H1 (cell line): ENCODE measurements around the gene CALML4. TPM values are rescaled to one million over a fixed set of nuclear protein-coding genes. Genes with fewer than 3 reads are reported as not detected.

Experiments used
- CTCF ChIA-PET: fragments of 300-600 bp; sonication (Branson Sonifier 250); formaldehyde crosslinking; loops from one replicate; lab custom pipeline; 2021; ENCODE audit not compliant: partially characterized antibody; lab: Charles Lee
- POLR2A ChIA-PET: fragments of 300-600 bp; sonication (Branson Sonifier 250); formaldehyde crosslinking; loops from one replicate; lab custom pipeline; 2021; ENCODE audit warnings: inconsistent platforms; ENCODE audit not compliant: partially characterized antibody; lab: Charles Lee
- DNase-seq, 2 experiments: peaks; one replicate each; pipeline versions ENCODE4 v3.0.0 to v3.0.0-alpha.2; 2010 to 2022; ENCODE audit warnings: low spot score in 2 of 2, low read depth in 1 of 2, mixed read lengths in 1 of 2
- FAIRE-seq: peaks from 2 replicates; lab custom pipeline; 2011; peaks lifted over from hg19 to GRCh38; lab: Jason Lieb, UNC
- H2AFZ ChIP-seq: 2 replicates; pipeline ENCODE4 v1.8.1; 2012; ENCODE audit warnings: low read length, inconsistent platforms
- H2AK5ac ChIP-seq: 2 replicates; pipeline ENCODE4 v1.6.1; 2013; ENCODE audit warnings: low read depth, low read length
- H2BK120ac ChIP-seq: replicated peaks from 2 replicates; pipeline ENCODE3; 2013; ENCODE audit warnings: low read depth, low read length, inconsistent platforms
- H2BK12ac ChIP-seq: 2 replicates; pipeline ENCODE4 v1.6.1; 2013; ENCODE audit warnings: low read depth, low read length
- H2BK15ac ChIP-seq: 2 replicates; pipeline ENCODE4 v1.6.1; 2013; ENCODE audit warnings: low read length
- H2BK20ac ChIP-seq: 2 replicates; pipeline ENCODE4 v1.6.1; 2013; ENCODE audit warnings: low read length
- H2BK5ac ChIP-seq: 2 replicates; pipeline ENCODE4 v1.6.1; 2013; ENCODE audit warnings: low read depth, low read length
- H3K14ac ChIP-seq: 2 replicates; pipeline ENCODE4 v1.6.1; 2013; ENCODE audit warnings: inconsistent platforms; ENCODE audit not compliant: insufficient read length
- H3K18ac ChIP-seq: 2 replicates; pipeline ENCODE4 v1.6.1; 2013; ENCODE audit warnings: low read length; ENCODE audit errors: extremely low read depth
- H3K23ac ChIP-seq: 2 replicates; pipeline ENCODE4 v1.6.1; 2013; ENCODE audit warnings: inconsistent platforms; ENCODE audit not compliant: insufficient read length
- H3K23me2 ChIP-seq: 2 replicates; pipeline ENCODE4 v1.6.1; 2013; ENCODE audit warnings: low read depth, low read length
- H3K27ac ChIP-seq: 2 replicates; pipeline ENCODE4 v1.6.1; 2011; ENCODE audit warnings: low read depth, low read length, inconsistent platforms
- H3K27me3 ChIP-seq, 4 experiments: replicated peaks in 1 of 4; 1 replicate in 1 of 4; 2 replicates in 3 of 4; pipeline versions ENCODE4 v1.6.1 to v1.8.1; 2011 to 2013; ENCODE audit warnings: low read length in 3 of 4, mild to moderate bottlenecking in 3 of 4, inconsistent platforms in 2 of 4, mixed read lengths in 2 of 4, moderate library complexity in 1 of 4; ENCODE audit not compliant: control insufficient read depth in 3 of 4, insufficient read depth in 3 of 4; ENCODE audit errors: extremely low read depth in 1 of 4
- H3K36me3 ChIP-seq, 4 experiments: 2 replicates each; pipeline versions ENCODE4 v1.6.1 to v1.8.1; 2011 to 2013; ENCODE audit warnings: mild to moderate bottlenecking in 4 of 4, low read length in 3 of 4, moderate library complexity in 2 of 4, control low read depth in 1 of 4, inconsistent platforms in 1 of 4; ENCODE audit not compliant: insufficient read depth in 4 of 4, control insufficient read depth in 2 of 4
- H3K4ac ChIP-seq: replicated peaks from 2 replicates; pipeline ENCODE3; 2013; ENCODE audit warnings: low read length, low read depth, mixed read lengths, inconsistent platforms; ENCODE audit not compliant: insufficient read length
- H3K4me1 ChIP-seq, 4 experiments: replicated peaks in 1 of 4; 1 replicate in 1 of 4; 2 replicates in 3 of 4; pipeline versions ENCODE4 v1.6.1 to v1.8.1; 2011 to 2013; ENCODE audit warnings: low read length in 3 of 4, inconsistent platforms in 2 of 4, mixed read lengths in 1 of 4; ENCODE audit not compliant: insufficient read depth in 4 of 4, control insufficient read depth in 3 of 4
- H3K4me2 ChIP-seq, 2 experiments: 2 replicates each; pipeline versions ENCODE4 v1.6.1 to v1.8.1; 2011 to 2013; ENCODE audit warnings: low read depth in 2 of 2, low read length in 2 of 2, control low read depth in 1 of 2, inconsistent platforms in 1 of 2, mild to moderate bottlenecking in 1 of 2; ENCODE audit not compliant: insufficient read depth in 1 of 2
- H3K4me3 ChIP-seq, 4 experiments: fragments of 200-600, 300-600 bp in 1 of 4; sonication (generic), shearing (Covaris generic), sonication (Bioruptor Twin) in 1 of 4; 2 replicates each; pipeline versions ENCODE4 v1.5.1 to v1.8.1; 2011 to 2016; ENCODE audit warnings: low read length in 4 of 4, low read depth in 3 of 4, control low read depth in 2 of 4, inconsistent platforms in 2 of 4, mild to moderate bottlenecking in 2 of 4, mixed read lengths in 1 of 4, moderate library complexity in 1 of 4; ENCODE audit not compliant: insufficient read depth in 2 of 4; ENCODE audit errors: extremely low read depth in 1 of 4
- H3K56ac ChIP-seq: replicated peaks from 2 replicates; pipeline ENCODE3; 2013; ENCODE audit warnings: low read depth, mild to moderate bottlenecking, mixed read lengths, low read length, inconsistent platforms; ENCODE audit not compliant: insufficient read length
- H3K79me1 ChIP-seq: 2 replicates; pipeline ENCODE4 v1.6.1; 2013; ENCODE audit warnings: low read depth, low read length, control low read depth
- H3K79me2 ChIP-seq, 2 experiments: 2 replicates each; pipeline versions ENCODE4 v1.6.1 to v1.8.1; 2012 to 2013; ENCODE audit warnings: low read length in 2 of 2, mild to moderate bottlenecking in 2 of 2, inconsistent platforms in 1 of 2; ENCODE audit not compliant: insufficient read depth in 2 of 2, control insufficient read depth in 1 of 2
- H3K9ac ChIP-seq, 4 experiments: replicated peaks in 1 of 4; 1 replicate in 1 of 4; 2 replicates in 3 of 4; pipeline versions ENCODE4 v1.6.1 to v1.8.1; 2011 to 2013; ENCODE audit warnings: low read depth in 3 of 4, low read length in 3 of 4, control low read depth in 2 of 4, mild to moderate bottlenecking in 2 of 4, moderate library complexity in 2 of 4, inconsistent platforms in 1 of 4; ENCODE audit errors: extremely low read depth in 1 of 4
- H3K9me3 ChIP-seq, 2 experiments: 2 replicates each; pipeline versions ENCODE4 v1.6.1 to v1.8.1; 2012 to 2013; ENCODE audit warnings: mild to moderate bottlenecking in 2 of 2, moderate library complexity in 2 of 2, control low read depth in 1 of 2, inconsistent platforms in 1 of 2, low read depth in 1 of 2, low read length in 1 of 2, mixed read lengths in 1 of 2; ENCODE audit not compliant: insufficient read depth in 2 of 2
- H4K20me1 ChIP-seq, 2 experiments: replicated peaks in 1 of 2; 2 replicates each; pipeline versions ENCODE3 to v1.8.1; 2011 to 2013; ENCODE audit warnings: inconsistent platforms in 2 of 2, low read length in 2 of 2, mild to moderate bottlenecking in 1 of 2; ENCODE audit not compliant: insufficient read depth in 2 of 2, control insufficient read depth in 1 of 2
- H4K5ac ChIP-seq: 2 replicates; pipeline ENCODE4 v1.6.1; 2013; ENCODE audit warnings: low read length, low read depth, mixed read lengths, inconsistent platforms; ENCODE audit not compliant: insufficient read length
- H4K8ac ChIP-seq: 2 replicates; pipeline ENCODE4 v1.8.0; 2013; ENCODE audit warnings: mild to moderate bottlenecking, moderate library complexity, low read length, inconsistent platforms; ENCODE audit not compliant: insufficient read depth; ENCODE audit errors: extremely low read depth
- H4K91ac ChIP-seq: replicated peaks from 2 replicates; pipeline ENCODE3; 2013; ENCODE audit warnings: low read length, mixed read lengths, inconsistent platforms; ENCODE audit not compliant: insufficient read length
- ASH2L ChIP-seq: fragments of 200-600, 300-600 bp; sonication (generic); IDR thresholded peaks from one replicate; pipeline ENCODE4 v1.7.1; 2017; ENCODE audit warnings: low read length
- BACH1 ChIP-seq: IDR thresholded peaks from 2 replicates; pipeline ENCODE4 v1.6.1; 2012; ENCODE audit warnings: low read length, improper control_type of control experiment
- BCL11A ChIP-seq, 2 experiments: IDR thresholded peaks; one replicate each; pipeline ENCODE4 v1.6.1; 2011; ENCODE audit warnings: low read depth in 2 of 2, low read length in 2 of 2, mild to moderate bottlenecking in 2 of 2
- CREB1 ChIP-seq: IDR thresholded peaks from 2 replicates; pipeline ENCODE4 v1.6.1; 2012; ENCODE audit warnings: inconsistent platforms
- HDAC2 ChIP-seq, 2 experiments: fragments of 300-600 bp in 1 of 2; sonication (generic) in 1 of 2; IDR thresholded peaks; 2 replicates each; pipeline ENCODE4 v1.6.1; 2011 to 2012; ENCODE audit warnings: low read depth in 2 of 2, low read length in 2 of 2, mild to moderate bottlenecking in 2 of 2, moderate library complexity in 2 of 2, borderline replicate concordance in 1 of 2, inconsistent platforms in 1 of 2
- HDAC6 ChIP-seq: IDR thresholded peaks from one replicate; pipeline ENCODE4 v1.7.1; 2012; ENCODE audit warnings: low read depth, mild to moderate bottlenecking, inconsistent platforms, low read length, moderate library complexity
- JUN ChIP-seq: IDR thresholded peaks from 2 replicates; pipeline ENCODE4 v1.6.1; 2011; ENCODE audit warnings: low read depth, mild to moderate bottlenecking, improper control_type of control experiment, low read length
- JUND ChIP-seq: IDR thresholded peaks from 2 replicates; pipeline ENCODE4 v1.6.1; 2011; ENCODE audit warnings: mild to moderate bottlenecking, improper control_type of control experiment, low read length
- MAFK ChIP-seq: IDR thresholded peaks from 2 replicates; pipeline ENCODE4 v1.6.1; 2012; ENCODE audit warnings: low read depth, mild to moderate bottlenecking, improper control_type of control experiment, low read length
- NANOG ChIP-seq: IDR thresholded peaks from 2 replicates; pipeline ENCODE4 v1.6.1; 2011; ENCODE audit warnings: low read length, low read depth, mild to moderate bottlenecking, inconsistent platforms; ENCODE audit not compliant: insufficient read depth, poor library complexity, severe bottlenecking
- RNF2 ChIP-seq: fragments of 200-900, 300-1000 bp; sonication (generic); IDR thresholded peaks from 2 replicates; pipeline ENCODE4 v1.7.1; 2016; ENCODE audit warnings: borderline replicate concordance, low read depth, mild to moderate bottlenecking, antibody characterized with exemption, low read length; ENCODE audit not compliant: poor library complexity, severe bottlenecking; ENCODE audit errors: missing control alignments
- SIRT6 ChIP-seq: IDR thresholded peaks from one replicate; pipeline ENCODE4 v1.7.1; 2012; ENCODE audit warnings: low read length, inconsistent platforms
- SP1 ChIP-seq: IDR thresholded peaks from 2 replicates; pipeline ENCODE4 v1.6.1; 2011; ENCODE audit warnings: low read depth, low read length
- TAF1 ChIP-seq: IDR thresholded peaks from 2 replicates; pipeline ENCODE4 v1.6.1; 2011; ENCODE audit warnings: mild to moderate bottlenecking, low read depth, low read length
- WGBS, 2 experiments: shearing (Covaris generic) in 1 of 2; methylation state at CpG; one replicate each; pipeline versions ENCODE4 v1.1.6 to v1.1.7; 2013 to 2015; ENCODE audit warnings: low lambda C conversion rate in 2 of 2, mixed read lengths in 2 of 2, inconsistent platforms in 1 of 2, low coverage in 1 of 2, missing lambda C conversion rate in 1 of 2; ENCODE audit not compliant: insufficient replicate concordance in 2 of 2, insufficient coverage in 1 of 2, insufficient read length in 1 of 2; ENCODE audit errors: extremely low coverage in 1 of 2, missing lambda C conversion rate in 1 of 2; 5-methylcytosine and 5-hydroxymethylcytosine counted together
- polyA plus RNA-seq, 7 experiments: library from polyadenylated mRNA; depleted of rRNA in 3 of 7; stranded (reverse) in 5 of 7; unstranded in 2 of 7; fragments of >200 nt in 5 of 7; fragments of 200-250 nt in 2 of 7; gene quantifications; 1 replicate in 5 of 7; 2 replicates in 1 of 7; 4 replicates in 1 of 7; pipeline versions ENCODE4 v1.2.1 to v1.2.3, GENCODE V29; 2011 to 2013; ENCODE audit warnings: missing spikeins in 2 of 7, mixed read lengths in 2 of 7
- total RNA-seq: library from RNA; stranded (reverse); fragmentation: NEBNext Ultra II Directional; extraction: Animal tissue kit (Norgen Biotek cat#: 25700); gene quantifications from 2 replicates; pipeline ENCODE4 v1.2.1, GENCODE V29; 2021
- TF ChIP-seq, protein P1 (sequence below): IDR thresholded peaks from 2 replicates; pipeline ENCODE4 v1.6.1; 2011; ENCODE audit warnings: low read depth, mild to moderate bottlenecking, low read length; ENCODE audit not compliant: insufficient read depth

The CALML4 gene
- total and polyA plus RNA-seq, 2 of the 8 experiments (the other 6 are each of a cell fraction or from before 2014, with no cell fraction given): 3.8 to 12.5 TPM

- no peak for FAIRE-seq
- no peak overlapping the region for H4K8ac ChIP-seq
- no peak for TF ChIP-seq MAFK
- no peak for TF ChIP-seq BACH1
- TF ChIP-seq SIRT6: no peak
- no peak for TF ChIP-seq TAF1
- no peak for TF ChIP-seq SP1
- TF ChIP-seq HDAC6: no peak
- TF ChIP-seq CREB1: no peak
- TF ChIP-seq, protein P1, sequence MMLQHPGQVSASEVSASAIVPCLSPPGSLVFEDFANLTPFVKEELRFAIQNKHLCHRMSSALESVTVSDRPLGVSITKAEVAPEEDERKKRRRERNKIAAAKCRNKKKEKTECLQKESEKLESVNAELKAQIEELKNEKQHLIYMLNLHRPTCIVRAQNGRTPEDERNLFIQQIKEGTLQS: no peak
- no peak for TF ChIP-seq JUN
- TF ChIP-seq BCL11A (IDR thresholded peaks at IDR 0.05; ENCODE audit: low read depth in 2 of 2, low read length in 2 of 2): no peak
- TF ChIP-seq JUND: no peak
- TF ChIP-seq NANOG: no peak
- no peak for TF ChIP-seq HDAC2 (IDR thresholded peaks at IDR 0.05; ENCODE audit: borderline replicate concordance in 1 of 2, low read depth in 2 of 2, low read length in 2 of 2)
- TF ChIP-seq RNF2: no peak
- TF ChIP-seq ASH2L: no peak
Measured at GRCh38 chr15:68157074-68157473, 48.1 kb downstream of the CALML4 start.

More at GRCh38 chr15:68157074-68157473, 48.1 kb downstream of the CALML4 start:
- Histone ChIP-seq H3K9me3 (no peaks in the 10 kb centered on the region; a peak in 1 of 4 replicates), H4K20me1 (no peaks in the 10 kb centered on the region), H4K5ac (no peak overlapping the region), H3K4me2 (no peak overlapping the region), H3K27me3 (no peaks in the 10 kb centered on the region), H3K23me2 (no peaks in the 10 kb centered on the region), H2BK15ac (no peak overlapping the region), H3K9ac (no peak overlapping the region), H3K56ac (no peak overlapping the region), H2AK5ac (no peak overlapping the region), H2BK5ac (no peak overlapping the region), H3K14ac (no peak overlapping the region), H2BK20ac (no peak overlapping the region), H3K4ac (no peak overlapping the region), H3K23ac (no peak overlapping the region), H3K27ac (no peak overlapping the region), H3K79me1 (no peaks in the 10 kb centered on the region), H2BK120ac (no peak overlapping the region), H4K91ac (no peak overlapping the region), H2AFZ (no peak overlapping the region), H3K18ac (no peak overlapping the region), H3K79me2 (no peaks in the 10 kb centered on the region), H3K4me1 (no peaks in the 10 kb centered on the region), H3K4me3 (no peak overlapping the region), H2BK12ac (no peak overlapping the region), H3K36me3 (peaks cover 0 to 17% (median 4%) of the 10 kb centered on the region in 4 experiments; a peak in 3 of 8 replicates)
- DNase-seq: no peak
- no CpG with 5 or more reads among the region's 1 CpG for WGBS, 2 experiments
- CTCF ChIA-PET: interaction anchor here (1.4 to 1.6 kb wide), 2 partner anchors 13 to 294 kb away, joined by 4 to 6 read pairs; no protein-coding TSS in a partner anchor
- POLR2A ChIA-PET: no interaction called here
